ENCODE data around the gene PDE2A.

- TF ChIP-seq CTCF (IDR thresholded peaks at IDR 0.05) (no peak), POLR2A (IDR thresholded peaks at IDR 0.05) (no peak)
Measured at GRCh38 chr11:72561856-72562255, 112.4 kb downstream of the PDE2A start.
